ENCODE data around the gene PIGZ.

DNA sequence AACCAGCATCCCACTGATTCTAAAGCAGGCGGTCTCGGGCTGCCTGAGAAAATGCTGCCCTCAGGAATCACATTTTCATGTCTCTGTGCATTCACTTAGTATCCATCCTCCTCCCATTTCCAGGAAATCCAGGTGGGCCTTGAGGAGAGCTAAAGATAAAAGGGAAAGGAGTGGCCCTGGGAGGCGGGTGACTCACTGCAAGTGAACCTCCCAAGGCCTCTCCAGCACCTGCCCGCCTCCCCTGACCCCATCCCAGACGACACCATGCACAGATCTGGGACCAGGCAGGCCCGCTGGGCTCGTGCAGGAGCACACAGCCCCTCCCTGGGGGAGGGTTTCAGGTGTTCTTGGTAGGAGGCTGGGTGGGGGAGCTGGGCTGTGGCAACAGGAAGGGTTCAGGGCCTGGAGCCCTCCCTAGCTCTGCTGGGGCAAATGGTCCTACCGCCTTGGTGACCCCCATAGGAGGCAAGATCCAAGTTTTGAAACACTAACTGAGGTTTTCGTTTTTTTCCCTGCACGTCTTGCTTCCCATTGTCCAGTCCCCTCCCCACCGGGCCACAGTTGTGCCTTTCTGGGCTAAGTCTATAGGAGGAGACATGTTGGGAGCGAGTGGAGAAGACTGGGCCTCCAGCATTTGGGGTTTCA lies 38.8 kb upstream of the PIGZ start:
- TF ChIP-seq EZH2phosphoT487 (IDR thresholded peaks at IDR 0.05) (no peak), EZH2 (IDR thresholded peaks at IDR 0.05) (no peak)
- TF ChIP-seq, protein P1, sequence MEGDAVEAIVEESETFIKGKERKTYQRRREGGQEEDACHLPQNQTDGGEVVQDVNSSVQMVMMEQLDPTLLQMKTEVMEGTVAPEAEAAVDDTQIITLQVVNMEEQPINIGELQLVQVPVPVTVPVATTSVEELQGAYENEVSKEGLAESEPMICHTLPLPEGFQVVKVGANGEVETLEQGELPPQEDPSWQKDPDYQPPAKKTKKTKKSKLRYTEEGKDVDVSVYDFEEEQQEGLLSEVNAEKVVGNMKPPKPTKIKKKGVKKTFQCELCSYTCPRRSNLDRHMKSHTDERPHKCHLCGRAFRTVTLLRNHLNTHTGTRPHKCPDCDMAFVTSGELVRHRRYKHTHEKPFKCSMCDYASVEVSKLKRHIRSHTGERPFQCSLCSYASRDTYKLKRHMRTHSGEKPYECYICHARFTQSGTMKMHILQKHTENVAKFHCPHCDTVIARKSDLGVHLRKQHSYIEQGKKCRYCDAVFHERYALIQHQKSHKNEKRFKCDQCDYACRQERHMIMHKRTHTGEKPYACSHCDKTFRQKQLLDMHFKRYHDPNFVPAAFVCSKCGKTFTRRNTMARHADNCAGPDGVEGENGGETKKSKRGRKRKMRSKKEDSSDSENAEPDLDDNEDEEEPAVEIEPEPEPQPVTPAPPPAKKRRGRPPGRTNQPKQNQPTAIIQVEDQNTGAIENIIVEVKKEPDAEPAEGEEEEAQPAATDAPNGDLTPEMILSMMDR (IDR thresholded peaks at IDR 0.05), result no peak
